Activated naive CD4-positive, alpha-beta T cell treated with anti-CD3 and anti-CD28 coated beads, Interleukin-2, amount 10 ng/mL, durations not matched to agents 7 days and 5 days (primary cell): Measurements from ENCODE around the gene PEX19.

Experiments used
- CTCF ChIA-PET: fragments of 350-600 bp; sonication (Branson Sonifier 250); formaldehyde crosslinking; loops from one replicate; lab custom pipeline; 2021; ENCODE audit warnings: antibody characterized with exemption; lab: Charles Lee
- DNase-seq: peaks from one replicate; pipeline ENCODE4 v3.0.0-alpha.2; 2020
- H3K27ac Mint-ChIP-seq: one replicate; pipeline ENCODE4 v1.8.0; 2021; ENCODE audit warnings: mild to moderate bottlenecking, moderate library complexity, mixed read lengths
- H3K27me3 Mint-ChIP-seq: one replicate; pipeline ENCODE4 v1.8.0; 2021; ENCODE audit warnings: mild to moderate bottlenecking, mixed read lengths
- H3K36me3 Mint-ChIP-seq: one replicate; pipeline ENCODE4 v1.8.0; 2021; ENCODE audit warnings: mixed read lengths
- H3K4me1 Mint-ChIP-seq: one replicate; pipeline ENCODE4 v1.8.0; 2021; ENCODE audit warnings: mixed read lengths
- H3K4me3 Mint-ChIP-seq: one replicate; pipeline ENCODE4 v1.8.0; 2021; ENCODE audit warnings: mild to moderate bottlenecking, moderate library complexity, mixed read lengths
- H3K9me3 Mint-ChIP-seq: one replicate; pipeline ENCODE4 v1.8.0; 2021; ENCODE audit warnings: mixed read lengths

PEX19 gene

GRCh38 chr1:160284782-160285344 lies at the start of gene PEX19:
PEX19 (minus strand) TSS chr1:160285133; CDS start chr1:160285124, 9 bp downstream.
- H3K4me1 Mint-ChIP-seq: peaks cover 20% of the 10 kb centered on the region

GRCh38 chr1:160332516-160332915 lies 47.6 kb upstream of the PEX19 start:
- DNase-seq: no peak
- no peak overlapping the region for H3K4me3 Mint-ChIP-seq
- no peaks in the 10 kb centered on the region for H3K9me3 Mint-ChIP-seq
- peaks cover 5% of the 10 kb centered on the region for H3K4me1 Mint-ChIP-seq
- peaks cover 52% of the 10 kb centered on the region for H3K36me3 Mint-ChIP-seq
- no peak overlapping the region for H3K27ac Mint-ChIP-seq
- CTCF ChIA-PET: interaction anchor here (0.9 to 1.2 kb wide), 2 partner anchors 41 to 93 kb away, joined by 4 read pairs; no protein-coding TSS in a partner anchor
- no peaks in the 10 kb centered on the region for H3K27me3 Mint-ChIP-seq

More at GRCh38 chr1:160284782-160285344, at the start of gene PEX19:
- Mint-ChIP-seq H3K4me3 (peak within 1 kb of the TSS; percentile 98), H3K27me3 (no peaks in the 10 kb centered on the region), H3K36me3 (peaks cover 33% of the 10 kb centered on the region), H3K27ac (peak within 1 kb of the TSS; percentile 88), H3K9me3 (no peaks in the 10 kb centered on the region)
- DNase-seq: peak; percentile 96
- CTCF ChIA-PET: interaction anchor here (0.8 to 2.7 kb wide), 7 partner anchors 8 to 186 kb away, joined by 3 to 10 read pairs (median 4); partner anchors contain the start of gene DCAF8

- no peak for DNase-seq
- peaks cover 63% of the 10 kb centered on the region for H3K36me3 Mint-ChIP-seq
- H3K4me1 Mint-ChIP-seq: peaks cover 5% of the 10 kb centered on the region
- no peak overlapping the region for H3K27ac Mint-ChIP-seq
- H3K9me3 Mint-ChIP-seq: no peaks in the 10 kb centered on the region
- no peaks in the 10 kb centered on the region for H3K27me3 Mint-ChIP-seq
- CTCF ChIA-PET: interaction anchor here (4.0 kb wide), 1 partner anchor 38 kb away, joined by 19 read pairs; no protein-coding TSS in a partner anchor
- H3K4me3 Mint-ChIP-seq: no peak overlapping the region
These were observed 45.2 kb upstream of the PEX19 start for GRCh38 chr1:160330119-160330518.

- Mint-ChIP-seq H3K36me3 (peaks cover 60% of the 10 kb centered on the region), H3K9me3 (no peaks in the 10 kb centered on the region), H3K4me1 (peaks cover 5% of the 10 kb centered on the region), H3K27ac (no peak overlapping the region), H3K27me3 (no peaks in the 10 kb centered on the region), H3K4me3 (no peak overlapping the region)
- DNase-seq: no peak
- CTCF ChIA-PET: interaction anchor here (0.5 to 4.0 kb wide), 3 partner anchors 36 to 624 kb away, joined by 3 to 19 read pairs (median 3); no protein-coding TSS in a partner anchor
These were observed 43.3 kb upstream of the PEX19 start for GRCh38 chr1:160328184-160328583.

GRCh38 chr1:160326418-160326817 lies 41.5 kb upstream of the PEX19 start:
- Mint-ChIP-seq H3K4me3 (no peak overlapping the region), H3K4me1 (peaks cover 5% of the 10 kb centered on the region), H3K9me3 (no peaks in the 10 kb centered on the region), H3K27ac (no peak overlapping the region), H3K27me3 (no peaks in the 10 kb centered on the region), H3K36me3 (peaks cover 63% of the 10 kb centered on the region)
- no peak for DNase-seq
- CTCF ChIA-PET: interaction anchor here (4.0 kb wide), 1 partner anchor 35 kb away, joined by 19 read pairs; no protein-coding TSS in a partner anchor

- no peaks in the 10 kb centered on the region for H3K27me3 Mint-ChIP-seq
- peaks cover 66% of the 10 kb centered on the region for H3K36me3 Mint-ChIP-seq
- no peak for DNase-seq
- no peaks in the 10 kb centered on the region for H3K4me1 Mint-ChIP-seq
- H3K4me3 Mint-ChIP-seq: no peak overlapping the region
- H3K27ac Mint-ChIP-seq: no peak overlapping the region
- no peaks in the 10 kb centered on the region for H3K9me3 Mint-ChIP-seq
- CTCF ChIA-PET: interaction anchor here (1.2 kb wide), 1 partner anchor 246 kb away, joined by 5 read pairs; no protein-coding TSS in a partner anchor
These were observed 40.3 kb upstream of the PEX19 start for GRCh38 chr1:160325252-160325651.

- Mint-ChIP-seq H3K4me1 (peaks cover 6% of the 10 kb centered on the region), H3K27me3 (no peaks in the 10 kb centered on the region), H3K4me3 (no peak overlapping the region), H3K27ac (no peak overlapping the region), H3K9me3 (no peaks in the 10 kb centered on the region), H3K36me3 (peaks cover 67% of the 10 kb centered on the region)
- DNase-seq: no peak
- CTCF ChIA-PET: interaction anchor here (1.5 kb wide), 1 partner anchor 54 kb away, joined by 4 read pairs; no protein-coding TSS in a partner anchor
These were observed 37.9 kb upstream of the PEX19 start for GRCh38 chr1:160322831-160323230.

- Mint-ChIP-seq H3K36me3 (peaks cover 75% of the 10 kb centered on the region), H3K27me3 (no peaks in the 10 kb centered on the region), H3K4me3 (no peak overlapping the region), H3K9me3 (peaks cover 6% of the 10 kb centered on the region), H3K27ac (no peak overlapping the region), H3K4me1 (peaks cover 8% of the 10 kb centered on the region)
- CTCF ChIA-PET: no interaction called here
- no peak for DNase-seq
These were observed 30.4 kb upstream of the PEX19 start for GRCh38 chr1:160315359-160315758.

GRCh38 chr1:160309571-160309970 lies 24.6 kb upstream of the PEX19 start:
- CTCF ChIA-PET: interaction anchor here (1.6 kb wide), 1 partner anchor 58 kb away, joined by 3 read pairs; no protein-coding TSS in a partner anchor
- no peaks in the 10 kb centered on the region for H3K4me1 Mint-ChIP-seq
- DNase-seq: no peak
- no peak overlapping the region for H3K4me3 Mint-ChIP-seq
- H3K9me3 Mint-ChIP-seq: no peaks in the 10 kb centered on the region
- H3K27me3 Mint-ChIP-seq: no peaks in the 10 kb centered on the region
- H3K27ac Mint-ChIP-seq: no peak overlapping the region
- peaks cover 67% of the 10 kb centered on the region for H3K36me3 Mint-ChIP-seq

GRCh38 chr1:160309185-160309557 lies 24.2 kb upstream of the PEX19 start:
- Mint-ChIP-seq H3K27ac (no peak overlapping the region), H3K4me3 (no peak overlapping the region), H3K4me1 (no peaks in the 10 kb centered on the region), H3K9me3 (no peaks in the 10 kb centered on the region), H3K36me3 (peaks cover 67% of the 10 kb centered on the region), H3K27me3 (no peaks in the 10 kb centered on the region)
- CTCF ChIA-PET: interaction anchor here (1.6 kb wide), 1 partner anchor 57 kb away, joined by 3 read pairs; no protein-coding TSS in a partner anchor
- no peak for DNase-seq

- Mint-ChIP-seq H3K9me3 (no peaks in the 10 kb centered on the region), H3K27me3 (no peaks in the 10 kb centered on the region), H3K36me3 (peaks cover 64% of the 10 kb centered on the region), H3K27ac (no peak overlapping the region), H3K4me3 (no peak overlapping the region), H3K4me1 (no peaks in the 10 kb centered on the region)
- DNase-seq: no peak
- CTCF ChIA-PET: interaction anchor here (0.9 to 1.6 kb wide), 2 partner anchors 17 to 57 kb away, joined by 3 to 6 read pairs; no protein-coding TSS in a partner anchor
These were observed 23.7 kb upstream of the PEX19 start for GRCh38 chr1:160308451-160309184.

- no peaks in the 10 kb centered on the region for H3K27me3 Mint-ChIP-seq
- H3K36me3 Mint-ChIP-seq: peaks cover 62% of the 10 kb centered on the region
- H3K9me3 Mint-ChIP-seq: no peaks in the 10 kb centered on the region
- DNase-seq: no peak
- no peak overlapping the region for H3K27ac Mint-ChIP-seq
- H3K4me3 Mint-ChIP-seq: no peak overlapping the region
- CTCF ChIA-PET: interaction anchor here (1.3 kb wide), 1 partner anchor 16 kb away, joined by 3 read pairs; no protein-coding TSS in a partner anchor
- no peaks in the 10 kb centered on the region for H3K4me1 Mint-ChIP-seq
These were observed 22.3 kb upstream of the PEX19 start for GRCh38 chr1:160307118-160307791.

GRCh38 chr1:160300173-160300572 lies 15.2 kb upstream of the PEX19 start:
- CTCF ChIA-PET: interaction anchor here (0.8 kb wide), 1 partner anchor 8 kb away, joined by 3 read pairs; no protein-coding TSS in a partner anchor
- no peak overlapping the region for H3K4me3 Mint-ChIP-seq
- H3K27ac Mint-ChIP-seq: no peak overlapping the region
- no peak for DNase-seq
- H3K36me3 Mint-ChIP-seq: peaks cover 59% of the 10 kb centered on the region
- no peaks in the 10 kb centered on the region for H3K27me3 Mint-ChIP-seq
- H3K9me3 Mint-ChIP-seq: no peaks in the 10 kb centered on the region
- H3K4me1 Mint-ChIP-seq: no peaks in the 10 kb centered on the region

- no peaks in the 10 kb centered on the region for H3K27me3 Mint-ChIP-seq
- peaks cover 82% of the 10 kb centered on the region for H3K36me3 Mint-ChIP-seq
- no peak overlapping the region for H3K27ac Mint-ChIP-seq
- no peaks in the 10 kb centered on the region for H3K4me1 Mint-ChIP-seq
- no peaks in the 10 kb centered on the region for H3K9me3 Mint-ChIP-seq
- no peak overlapping the region for H3K4me3 Mint-ChIP-seq
- CTCF ChIA-PET: interaction anchor here (1.1 kb wide), 1 partner anchor 39 kb away, joined by 3 read pairs; no protein-coding TSS in a partner anchor
- no peak for DNase-seq
These were observed 11.1 kb upstream of the PEX19 start for GRCh38 chr1:160296036-160296435.
